ENCODE measurements around the gene KBTBD3. TPM values are rescaled to one million over a fixed set of nuclear protein-coding genes. Genes with fewer than 3 reads are reported as not detected.

The KBTBD3 gene
- total and polyA plus RNA-seq, 4 donors = 2.5 to 22.7 (median 5.2) TPM

DNA sequence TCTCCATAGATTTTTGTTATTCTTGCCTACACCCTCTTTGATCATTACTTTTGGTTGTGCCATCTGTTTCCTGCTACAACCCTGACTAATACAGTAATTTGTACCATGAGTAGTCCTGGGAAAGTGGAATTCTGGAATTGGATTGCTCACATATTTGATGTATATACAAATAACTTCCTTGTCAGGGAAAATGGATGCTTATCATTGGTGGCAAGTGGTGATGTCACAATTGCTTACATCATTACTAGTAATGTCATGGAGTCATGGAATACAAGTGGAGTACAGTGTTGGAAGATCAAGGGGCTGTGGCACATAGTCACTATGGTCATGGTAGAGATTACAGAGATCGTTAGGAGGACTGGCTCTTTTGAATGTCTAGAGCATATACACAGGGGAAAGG is 24.7 kb upstream of the KBTBD3 start:
- H3K36me3 ChIP-seq (ENCODE audit: control insufficient read depth in 4 of 4, insufficient read depth in 4 of 4, low read length in 4 of 4) = peaks cover 0 to 13% (median 4%) of the 10 kb centered on the region in 4 donors
- no peak overlapping the region for H3K27ac ChIP-seq (ENCODE audit: low read depth in 1 of 2, low read length in 1 of 2)
- H3K27me3 ChIP-seq (ENCODE audit: control insufficient read depth in 3 of 3, insufficient read depth in 3 of 3, low read length in 2 of 3) = no peaks in the 10 kb centered on the region
- H3K9me3 ChIP-seq (ENCODE audit: control insufficient read depth in 4 of 4, insufficient read depth in 3 of 4, low read length in 3 of 4) = peaks cover 0 to 2% (median 0%) of the 10 kb centered on the region in 4 donors
- H3K4me1 ChIP-seq (ENCODE audit: control insufficient read depth in 5 of 5, insufficient read depth in 5 of 5, low read length in 5 of 5) = no peaks in the 10 kb centered on the region
- no peak for TF ChIP-seq CTCF (IDR thresholded peaks at IDR 0.05; ENCODE audit: control extremely low read depth, extremely low read depth)
- WGBS, 2 donors = 90 to 91% methylated on average over 1 of the region's 1 CpG
- no peak overlapping the region for H3K9ac ChIP-seq (ENCODE audit: insufficient read depth in 1 of 2, low read length in 2 of 2)
- ATAC-seq (ENCODE audit: insufficient read depth, low FRiP score) (no peak), DNase-seq (no peak)
- H3K4me3 ChIP-seq = no peak overlapping the region

DNA sequence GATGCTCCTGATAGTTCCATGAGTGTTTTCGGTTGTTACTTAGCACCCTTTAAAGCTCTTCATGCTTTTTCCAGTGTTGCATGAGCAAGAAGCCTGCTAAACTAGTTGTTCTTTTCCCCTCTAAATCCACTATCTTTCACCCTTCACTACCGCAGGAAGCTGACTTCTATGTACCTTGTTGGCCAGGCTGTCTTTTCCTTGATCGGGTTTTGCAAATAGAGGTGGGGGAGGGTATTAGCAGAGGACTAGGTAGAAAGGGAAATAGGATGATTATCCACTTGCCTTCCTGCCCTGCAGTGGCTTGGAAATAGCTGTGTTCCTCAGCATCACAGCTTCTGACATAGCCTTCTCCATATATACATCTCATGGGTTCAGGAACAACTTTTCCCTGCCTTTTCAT is 24.2 kb upstream of the KBTBD3 start:
- Histone ChIP-seq H3K9ac (ENCODE audit: insufficient read depth in 1 of 2, low read length in 2 of 2) (no peak overlapping the region), H3K4me1 (ENCODE audit: control insufficient read depth in 5 of 5, insufficient read depth in 5 of 5, low read length in 5 of 5) (no peaks in the 10 kb centered on the region), H3K9me3 (ENCODE audit: control insufficient read depth in 4 of 4, insufficient read depth in 3 of 4, low read length in 3 of 4) (peaks cover 0 to 2% (median 0%) of the 10 kb centered on the region in 4 donors), H3K4me3 (no peak overlapping the region), H3K27ac (ENCODE audit: low read depth in 1 of 2, low read length in 1 of 2) (no peak overlapping the region), H3K27me3 (ENCODE audit: control insufficient read depth in 3 of 3, insufficient read depth in 3 of 3, low read length in 2 of 3) (no peaks in the 10 kb centered on the region), H3K36me3 (ENCODE audit: control insufficient read depth in 4 of 4, insufficient read depth in 4 of 4, low read length in 4 of 4) (peaks cover 0 to 16% (median 6%) of the 10 kb centered on the region in 4 donors)
- ATAC-seq (ENCODE audit: insufficient read depth, low FRiP score) = no peak
- no peak for DNase-seq
- no peak for TF ChIP-seq CTCF (IDR thresholded peaks at IDR 0.05; ENCODE audit: control extremely low read depth, extremely low read depth)
- 75 to 85% methylated on average over 3 of the region's 3 CpGs for WGBS, 2 donors

- H3K36me3 ChIP-seq (ENCODE audit: control insufficient read depth in 4 of 4, insufficient read depth in 4 of 4, low read length in 4 of 4) = peaks cover 2 to 30% (median 17%) of the 10 kb centered on the region in 4 donors
- H3K27me3 ChIP-seq (ENCODE audit: control insufficient read depth in 3 of 3, insufficient read depth in 3 of 3, low read length in 2 of 3) = no peaks in the 10 kb centered on the region
- ATAC-seq (ENCODE audit: insufficient read depth, low FRiP score) (no peak), DNase-seq (no peak)
- H3K27ac ChIP-seq (ENCODE audit: low read depth in 1 of 2, low read length in 1 of 2) = no peak overlapping the region
- 85 to 89% methylated on average over 1 of the region's 1 CpG for WGBS, 2 donors
- H3K4me1 ChIP-seq (ENCODE audit: control insufficient read depth in 5 of 5, insufficient read depth in 5 of 5, low read length in 5 of 5) = no peaks in the 10 kb centered on the region
- no peak overlapping the region for H3K9ac ChIP-seq (ENCODE audit: insufficient read depth in 1 of 2, low read length in 2 of 2)
- no peak for TF ChIP-seq CTCF (IDR thresholded peaks at IDR 0.05; ENCODE audit: control extremely low read depth, extremely low read depth)
- no peak overlapping the region for H3K4me3 ChIP-seq
- H3K9me3 ChIP-seq (ENCODE audit: control insufficient read depth in 4 of 4, insufficient read depth in 3 of 4, low read length in 3 of 4) = peaks cover 0 to 2% (median 0%) of the 10 kb centered on the region in 4 donors
Observed at GRCh38 chr11:106098893-106099553, 21.9 kb upstream of the KBTBD3 start.
